ENCODE data around the gene PHLDA3. TPM values are rescaled to one million over a fixed set of nuclear protein-coding genes. Genes with fewer than 3 reads are reported as not detected.

Gene PHLDA3
- total RNA-seq, 1 donor from 2014 or later, result 150 TPM

DNA sequence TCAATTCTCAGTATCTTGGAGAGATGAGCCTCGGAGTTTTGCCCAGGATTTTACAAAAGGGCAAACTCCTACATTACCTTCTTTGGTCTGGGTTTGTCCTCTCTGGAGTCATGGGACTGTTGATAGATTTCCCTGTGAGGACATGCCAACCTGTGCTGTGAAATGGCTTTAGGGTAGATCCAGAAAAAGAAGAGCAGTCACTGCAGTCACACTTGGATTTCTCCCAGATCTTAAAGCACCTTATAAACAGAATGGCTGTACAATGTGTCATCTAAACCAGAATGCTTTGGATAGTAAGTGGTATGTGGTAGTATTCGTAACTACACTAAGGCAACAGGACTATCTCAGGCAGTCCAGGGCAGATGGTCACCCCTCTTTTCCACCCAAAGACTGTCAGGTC, 39.8 kb upstream of the PHLDA3 start:
- Mint-ChIP-seq H3K4me1 (ENCODE audit: low read depth, unreplicated experiment) (peaks cover 42% of the 10 kb centered on the region), H3K27me3 (ENCODE audit: low read depth, unreplicated experiment) (no peaks in the 10 kb centered on the region), H3K4me3 (ENCODE audit: unreplicated experiment) (peak overlapping the region; percentile 51), H3K27ac (ENCODE audit: unreplicated experiment) (no peak overlapping the region), H3K9me3 (ENCODE audit: unreplicated experiment) (no peaks in the 10 kb centered on the region), H3K36me3 (ENCODE audit: low read depth, unreplicated experiment) (no peaks in the 10 kb centered on the region)
- Histone ChIP-seq H3K9ac (ENCODE audit: low read length) (no peak overlapping the region), H4K20me1 (ENCODE audit: insufficient read depth, low read length) (peaks cover 17% of the 10 kb centered on the region), H3K36me3 (ENCODE audit: insufficient read depth, low read length) (no peaks in the 10 kb centered on the region), H3K79me2 (ENCODE audit: insufficient read depth, low read length) (peaks cover 38% of the 10 kb centered on the region), H3K4me2 (ENCODE audit: low read length) (peak overlapping the region; percentile 15), H3K27me3 (ENCODE audit: insufficient read depth, low read length) (no peaks in the 10 kb centered on the region), H3K4me3 (ENCODE audit: insufficient read depth, low read depth, low read length) (no peak overlapping the region), H2AFZ (ENCODE audit: low read depth, low read length) (no peak overlapping the region), H3K27ac (ENCODE audit: low read depth, low read length) (peak overlapping the region; percentile 1), H3K9me3 (ENCODE audit: insufficient read depth, low read depth, low read length) (no peaks in the 10 kb centered on the region), H3K4me1 (ENCODE audit: insufficient read depth, low read length) (peaks cover 59% of the 10 kb centered on the region)
- FAIRE-seq (no peak), DNase-seq (ENCODE audit: low read depth) (peak; percentile 76)
- TF ChIP-seq EZH2 (IDR thresholded peaks at IDR 0.05; ENCODE audit: insufficient read depth, low read length), result no peak

DNA sequence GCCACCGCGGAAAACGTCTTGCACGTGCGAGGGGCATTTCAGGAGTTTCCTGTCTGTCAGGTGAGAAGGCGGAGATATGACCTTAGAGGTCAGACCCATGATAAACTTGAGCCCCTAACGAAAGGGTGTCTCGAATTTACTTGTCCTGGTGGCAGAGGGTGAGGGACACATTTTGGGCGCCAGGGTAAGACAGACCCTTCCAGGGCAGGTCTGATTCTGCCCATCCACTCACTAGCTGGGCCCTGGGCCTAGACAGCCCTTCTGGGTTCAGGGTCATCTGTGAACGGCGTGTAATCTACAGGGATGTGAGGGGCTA, 38.3 kb upstream of the PHLDA3 start:
- no peak for TF ChIP-seq EZH2 (IDR thresholded peaks at IDR 0.05; ENCODE audit: insufficient read depth, low read length)
- TF ChIP-seq, protein P1, sequence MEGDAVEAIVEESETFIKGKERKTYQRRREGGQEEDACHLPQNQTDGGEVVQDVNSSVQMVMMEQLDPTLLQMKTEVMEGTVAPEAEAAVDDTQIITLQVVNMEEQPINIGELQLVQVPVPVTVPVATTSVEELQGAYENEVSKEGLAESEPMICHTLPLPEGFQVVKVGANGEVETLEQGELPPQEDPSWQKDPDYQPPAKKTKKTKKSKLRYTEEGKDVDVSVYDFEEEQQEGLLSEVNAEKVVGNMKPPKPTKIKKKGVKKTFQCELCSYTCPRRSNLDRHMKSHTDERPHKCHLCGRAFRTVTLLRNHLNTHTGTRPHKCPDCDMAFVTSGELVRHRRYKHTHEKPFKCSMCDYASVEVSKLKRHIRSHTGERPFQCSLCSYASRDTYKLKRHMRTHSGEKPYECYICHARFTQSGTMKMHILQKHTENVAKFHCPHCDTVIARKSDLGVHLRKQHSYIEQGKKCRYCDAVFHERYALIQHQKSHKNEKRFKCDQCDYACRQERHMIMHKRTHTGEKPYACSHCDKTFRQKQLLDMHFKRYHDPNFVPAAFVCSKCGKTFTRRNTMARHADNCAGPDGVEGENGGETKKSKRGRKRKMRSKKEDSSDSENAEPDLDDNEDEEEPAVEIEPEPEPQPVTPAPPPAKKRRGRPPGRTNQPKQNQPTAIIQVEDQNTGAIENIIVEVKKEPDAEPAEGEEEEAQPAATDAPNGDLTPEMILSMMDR (IDR thresholded peaks at IDR 0.05; ENCODE audit: insufficient read depth, low read depth, low read length), result no peak
- FAIRE-seq (no peak), DNase-seq (ENCODE audit: low read depth) (no peak)
- peaks cover 46% of the 10 kb centered on the region for H3K4me1 Mint-ChIP-seq (ENCODE audit: low read depth, unreplicated experiment)
- peak overlapping the region; percentile 84 for H3K4me3 ChIP-seq (ENCODE audit: insufficient read depth, low read depth, low read length)
- H3K36me3 ChIP-seq (ENCODE audit: insufficient read depth, low read length), result no peaks in the 10 kb centered on the region
- peak overlapping the region; percentile 72 for H3K27ac Mint-ChIP-seq (ENCODE audit: unreplicated experiment)
- H3K27me3 Mint-ChIP-seq (ENCODE audit: low read depth, unreplicated experiment), result no peaks in the 10 kb centered on the region
- no peaks in the 10 kb centered on the region for H3K9me3 ChIP-seq (ENCODE audit: insufficient read depth, low read depth, low read length)
- peaks cover 53% of the 10 kb centered on the region for H3K79me2 ChIP-seq (ENCODE audit: insufficient read depth, low read length)
- H3K9me3 Mint-ChIP-seq (ENCODE audit: unreplicated experiment), result no peaks in the 10 kb centered on the region
- peak overlapping the region; percentile 93 for H3K9ac ChIP-seq (ENCODE audit: low read length)
- peak overlapping the region; percentile 64 for H2AFZ ChIP-seq (ENCODE audit: low read depth, low read length)
- H3K36me3 Mint-ChIP-seq (ENCODE audit: low read depth, unreplicated experiment), result no peaks in the 10 kb centered on the region
- peaks cover 63% of the 10 kb centered on the region for H3K4me1 ChIP-seq (ENCODE audit: insufficient read depth, low read length)
- H4K20me1 ChIP-seq (ENCODE audit: insufficient read depth, low read length), result peaks cover 19% of the 10 kb centered on the region
- peak overlapping the region; percentile 99 for H3K4me2 ChIP-seq (ENCODE audit: low read length)
- H3K4me3 Mint-ChIP-seq (ENCODE audit: unreplicated experiment), result peak overlapping the region; percentile 72
- H3K27me3 ChIP-seq (ENCODE audit: insufficient read depth, low read length), result no peaks in the 10 kb centered on the region
- H3K27ac ChIP-seq (ENCODE audit: low read depth, low read length), result peak overlapping the region; percentile 97

DNA sequence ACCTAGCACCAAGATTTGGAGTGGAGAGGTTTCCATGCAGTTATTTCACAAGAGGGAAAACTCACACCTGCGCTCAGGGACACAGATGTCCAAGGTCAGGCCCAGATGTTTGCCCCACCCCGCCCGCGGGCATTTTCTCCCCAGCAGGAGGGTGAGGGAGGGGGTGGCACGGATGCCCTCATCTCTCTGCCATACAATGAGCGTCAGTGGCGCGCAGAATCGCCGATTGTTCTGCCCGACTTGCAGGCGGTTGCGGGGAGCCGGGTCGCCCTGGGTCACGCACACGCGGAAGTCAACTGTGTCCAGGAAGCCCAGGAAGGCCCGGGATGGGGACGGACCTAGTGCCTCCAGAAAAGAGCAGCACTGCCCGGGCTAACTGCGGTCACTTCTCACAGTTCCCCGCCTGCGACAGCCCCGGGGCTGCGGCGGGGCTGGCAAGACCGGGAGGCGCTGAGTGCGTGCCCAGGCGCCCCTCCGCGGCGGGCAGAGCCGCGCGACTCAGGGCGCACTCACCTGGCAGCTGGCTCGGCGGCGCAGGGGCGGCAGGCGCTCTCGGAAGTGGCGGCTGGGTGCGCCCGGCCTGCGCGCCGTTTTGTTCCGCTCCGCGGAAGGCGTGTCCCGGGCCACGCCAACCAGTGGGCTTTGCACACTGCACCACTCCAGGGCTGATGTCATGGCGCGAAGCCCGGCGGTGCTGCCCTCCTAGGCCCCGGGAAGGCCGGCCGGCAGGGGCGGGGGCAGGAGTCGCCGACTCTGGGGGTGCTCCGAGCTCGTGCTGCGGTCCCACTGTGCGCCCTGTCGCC, 37.8 kb upstream of the PHLDA3 start, which contains the start of gene CSRP1:
TSS of gene CSRP1 (minus strand) at position 567 of the 803 bp plus-strand sequence. CDS start 10,820 bp downstream, outside the sequence.
- H3K36me3 ChIP-seq (ENCODE audit: insufficient read depth, low read length), result no peaks in the 10 kb centered on the region
- peak within 1 kb of the TSS; percentile 93 for H3K9ac ChIP-seq (ENCODE audit: low read length)
- H3K27ac ChIP-seq (ENCODE audit: low read depth, low read length), result peak within 1 kb of the TSS; percentile 97
- peak; percentile 83 for DNase-seq (ENCODE audit: low read depth)
- TF ChIP-seq EZH2 (IDR thresholded peaks at IDR 0.05; ENCODE audit: insufficient read depth, low read length), result no peak
- TF ChIP-seq, protein P1 (IDR thresholded peaks at IDR 0.05; ENCODE audit: insufficient read depth, low read depth, low read length), result no peak
- Mint-ChIP-seq H3K36me3 (ENCODE audit: low read depth, unreplicated experiment) (no peaks in the 10 kb centered on the region), H3K27ac (ENCODE audit: unreplicated experiment) (peak within 1 kb of the TSS; percentile 98), H3K27me3 (ENCODE audit: low read depth, unreplicated experiment) (no peaks in the 10 kb centered on the region), H3K4me3 (ENCODE audit: unreplicated experiment) (peak within 1 kb of the TSS; percentile 89), H3K4me1 (ENCODE audit: low read depth, unreplicated experiment) (peaks cover 44% of the 10 kb centered on the region), H3K9me3 (ENCODE audit: unreplicated experiment) (no peaks in the 10 kb centered on the region)
- FAIRE-seq, result no peak
- peaks cover 21% of the 10 kb centered on the region for H4K20me1 ChIP-seq (ENCODE audit: insufficient read depth, low read length)
- H2AFZ ChIP-seq (ENCODE audit: low read depth, low read length), result peak within 1 kb of the TSS; percentile 64
- H3K4me3 ChIP-seq (ENCODE audit: insufficient read depth, low read depth, low read length), result peak within 1 kb of the TSS; percentile 84
- H3K4me2 ChIP-seq (ENCODE audit: low read length), result peak within 1 kb of the TSS; percentile 99
- H3K9me3 ChIP-seq (ENCODE audit: insufficient read depth, low read depth, low read length), result no peaks in the 10 kb centered on the region
- H3K4me1 ChIP-seq (ENCODE audit: insufficient read depth, low read length), result peaks cover 62% of the 10 kb centered on the region
- peaks cover 58% of the 10 kb centered on the region for H3K79me2 ChIP-seq (ENCODE audit: insufficient read depth, low read length)
- H3K27me3 ChIP-seq (ENCODE audit: insufficient read depth, low read length), result no peaks in the 10 kb centered on the region

Data from astrocyte (in vitro differentiated cells and primary cell).